Osteocyte (in vitro differentiated cells): ENCODE data around the gene MBD6. TPM values are rescaled to one million over a fixed set of nuclear protein-coding genes. Genes with fewer than 3 reads are reported as not detected.
A peak's percentile ranks its signal among the peaks of the same experiment; 100 is the strongest.

Source experiments
- DNase-seq: peaks from one replicate; pipeline ENCODE4 v3.0.0; 2021; ENCODE audit warnings: mixed read lengths; ENCODE audit not compliant: unreplicated experiment; ENCODE audit errors: extremely low spot score
- H3K27ac Mint-ChIP-seq: one replicate; pipeline ENCODE4 v1.8.0; 2021; ENCODE audit warnings: mild to moderate bottlenecking, mixed read lengths; ENCODE audit not compliant: unreplicated experiment
- H3K27me3 Mint-ChIP-seq: one replicate; pipeline ENCODE4 v1.8.0; 2021; ENCODE audit warnings: mixed read lengths; ENCODE audit not compliant: unreplicated experiment
- H3K36me3 Mint-ChIP-seq: one replicate; pipeline ENCODE4 v1.8.0; 2021; ENCODE audit warnings: mixed read lengths; ENCODE audit not compliant: unreplicated experiment
- H3K4me1 Mint-ChIP-seq: one replicate; pipeline ENCODE4 v1.8.0; 2021; ENCODE audit warnings: mixed read lengths; ENCODE audit not compliant: unreplicated experiment
- H3K4me3 Mint-ChIP-seq: one replicate; pipeline ENCODE4 v1.8.0; 2021; ENCODE audit warnings: mild to moderate bottlenecking, moderate library complexity, mixed read lengths; ENCODE audit not compliant: unreplicated experiment
- H3K9me3 Mint-ChIP-seq: one replicate; pipeline ENCODE4 v1.8.0; 2021; ENCODE audit warnings: mixed read lengths; ENCODE audit not compliant: unreplicated experiment
- total RNA-seq: library from RNA; stranded (reverse); gene quantifications from 2 replicates; pipeline ENCODE4 v1.2.1, GENCODE V29; 2021
- TF ChIP-seq, protein P1 (sequence below): fragments of 200-600 bp; sonication (generic); IDR thresholded peaks from 2 replicates; pipeline ENCODE4 v1.5.0; 2021; ENCODE audit warnings: antibody characterized with exemption, mild to moderate bottlenecking, moderate library complexity

MBD6 gene
- total RNA-seq, 1 donor from 2014 or later, result 104 TPM

GRCh38 chr12:57521525-57522010 is 1.1 kb upstream of the MBD6 start:
- H3K9me3 Mint-ChIP-seq, result no peaks in the 10 kb centered on the region
- H3K27ac Mint-ChIP-seq, result peak overlapping the region; percentile 99
- peak overlapping the region; percentile 74 for H3K4me3 Mint-ChIP-seq
- DNase-seq, result no peak
- TF ChIP-seq, protein P1, sequence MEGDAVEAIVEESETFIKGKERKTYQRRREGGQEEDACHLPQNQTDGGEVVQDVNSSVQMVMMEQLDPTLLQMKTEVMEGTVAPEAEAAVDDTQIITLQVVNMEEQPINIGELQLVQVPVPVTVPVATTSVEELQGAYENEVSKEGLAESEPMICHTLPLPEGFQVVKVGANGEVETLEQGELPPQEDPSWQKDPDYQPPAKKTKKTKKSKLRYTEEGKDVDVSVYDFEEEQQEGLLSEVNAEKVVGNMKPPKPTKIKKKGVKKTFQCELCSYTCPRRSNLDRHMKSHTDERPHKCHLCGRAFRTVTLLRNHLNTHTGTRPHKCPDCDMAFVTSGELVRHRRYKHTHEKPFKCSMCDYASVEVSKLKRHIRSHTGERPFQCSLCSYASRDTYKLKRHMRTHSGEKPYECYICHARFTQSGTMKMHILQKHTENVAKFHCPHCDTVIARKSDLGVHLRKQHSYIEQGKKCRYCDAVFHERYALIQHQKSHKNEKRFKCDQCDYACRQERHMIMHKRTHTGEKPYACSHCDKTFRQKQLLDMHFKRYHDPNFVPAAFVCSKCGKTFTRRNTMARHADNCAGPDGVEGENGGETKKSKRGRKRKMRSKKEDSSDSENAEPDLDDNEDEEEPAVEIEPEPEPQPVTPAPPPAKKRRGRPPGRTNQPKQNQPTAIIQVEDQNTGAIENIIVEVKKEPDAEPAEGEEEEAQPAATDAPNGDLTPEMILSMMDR, result no peak
- H3K27me3 Mint-ChIP-seq, result no peaks in the 10 kb centered on the region
- peaks cover 68% of the 10 kb centered on the region for H3K4me1 Mint-ChIP-seq
- peaks cover 32% of the 10 kb centered on the region for H3K36me3 Mint-ChIP-seq

DNA sequence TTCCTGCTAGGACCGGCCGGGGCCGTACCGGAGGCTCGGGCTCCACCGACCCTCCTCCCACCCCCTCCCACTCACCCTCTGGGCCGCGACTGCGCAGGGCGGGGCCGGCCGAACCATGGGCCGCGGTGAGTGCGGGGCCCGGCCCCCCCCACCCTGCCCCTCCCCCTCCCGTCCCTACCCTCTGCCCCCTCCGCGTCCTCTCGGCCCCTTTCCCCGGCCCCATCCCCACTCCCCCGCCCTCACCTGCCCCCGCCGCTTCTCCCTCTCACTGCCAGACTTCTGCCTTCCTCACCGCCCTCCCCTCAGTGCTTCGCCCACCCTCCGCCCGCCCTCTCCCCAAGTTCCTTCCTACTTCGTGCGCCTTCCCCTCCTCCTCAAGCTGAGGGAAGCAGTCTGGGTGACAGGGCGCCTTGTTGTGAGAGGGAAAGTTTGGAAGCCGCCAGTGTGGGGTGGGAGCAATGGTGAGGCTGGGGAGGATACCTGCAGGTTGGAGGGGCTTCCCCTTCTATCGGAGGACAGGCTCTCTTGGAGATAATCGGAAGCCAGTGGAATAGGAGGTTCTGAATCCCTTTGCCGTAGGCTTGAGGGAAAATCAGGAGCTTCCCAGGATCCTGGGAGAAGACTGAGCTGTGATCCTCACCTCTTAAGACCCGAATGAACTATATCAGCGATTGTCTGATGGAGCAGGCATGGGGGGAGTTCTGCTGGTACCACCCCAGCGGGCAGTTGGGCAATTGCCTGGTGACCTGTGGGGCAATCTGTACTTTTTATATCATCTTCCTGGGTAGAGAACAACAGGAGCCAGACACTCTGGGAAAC is 472 bp downstream of the MBD6 start:
- Mint-ChIP-seq H3K27me3 (no peaks in the 10 kb centered on the region), H3K36me3 (peaks cover 25% of the 10 kb centered on the region), H3K4me1 (peaks cover 53% of the 10 kb centered on the region), H3K4me3 (peak overlapping the region; percentile 99), H3K27ac (peak overlapping the region; percentile 97), H3K9me3 (no peaks in the 10 kb centered on the region)
- DNase-seq, result no peak
- TF ChIP-seq, protein P1, result no peak

DNA sequence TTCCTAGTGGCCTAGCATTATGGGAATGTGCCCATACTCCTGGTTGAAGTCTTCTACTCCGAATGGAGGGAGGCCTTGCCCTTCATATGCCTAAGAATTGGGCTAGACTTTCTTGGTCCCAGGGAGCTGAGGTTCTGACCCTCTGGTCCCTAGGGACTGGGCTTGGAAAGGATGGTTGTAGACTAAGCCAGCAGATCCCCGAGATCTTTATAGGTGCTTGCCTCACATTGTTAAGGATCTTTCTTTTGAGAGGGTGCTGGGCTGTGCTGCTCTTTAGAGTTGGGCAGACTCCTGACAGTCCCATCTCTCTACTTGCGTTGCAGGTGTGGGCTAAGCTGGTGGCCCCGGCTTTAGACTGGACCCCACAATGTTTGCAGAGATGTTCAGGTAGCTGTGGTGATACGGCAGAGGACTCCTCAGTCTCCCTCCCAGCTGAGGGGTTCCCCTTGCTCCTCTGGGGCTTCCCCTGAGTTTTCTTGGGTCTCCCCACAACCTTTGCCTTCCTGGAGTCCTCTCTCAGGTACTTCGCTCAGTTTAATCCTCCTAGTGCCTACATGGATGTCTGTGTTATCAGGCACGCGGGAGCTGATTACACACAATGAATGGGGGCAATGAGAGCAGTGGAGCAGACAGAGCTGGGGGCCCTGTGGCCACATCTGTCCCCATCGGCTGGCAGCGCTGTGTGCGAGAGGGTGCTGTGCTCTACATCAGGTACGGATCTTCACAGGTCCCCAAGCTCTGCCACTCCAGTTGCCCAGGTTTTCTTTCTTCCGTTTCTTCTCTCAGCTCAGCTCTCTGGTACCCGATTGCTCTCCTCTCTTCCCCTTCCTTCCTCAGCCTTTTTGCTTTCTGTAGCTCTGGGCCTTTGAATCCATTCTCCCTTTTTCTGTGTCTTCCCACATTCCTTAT is 1.3 kb downstream of the MBD6 start:
- TF ChIP-seq, protein P1, result no peak
- Mint-ChIP-seq H3K36me3 (peaks cover 24% of the 10 kb centered on the region), H3K27ac (peak overlapping the region; percentile 97), H3K9me3 (no peaks in the 10 kb centered on the region), H3K4me3 (peak overlapping the region; percentile 99), H3K4me1 (peaks cover 45% of the 10 kb centered on the region), H3K27me3 (no peaks in the 10 kb centered on the region)
- DNase-seq, result no peak

GRCh38 chr12:57524814-57525614 is 2.4 kb downstream of the MBD6 start:
- DNase-seq, result no peak
- peaks cover 23% of the 10 kb centered on the region for H3K36me3 Mint-ChIP-seq
- TF ChIP-seq, protein P1, result no peak
- H3K4me1 Mint-ChIP-seq, result peaks cover 41% of the 10 kb centered on the region
- H3K4me3 Mint-ChIP-seq, result peak overlapping the region; percentile 99
- no peaks in the 10 kb centered on the region for H3K27me3 Mint-ChIP-seq
- peak overlapping the region; percentile 97 for H3K27ac Mint-ChIP-seq
- no peaks in the 10 kb centered on the region for H3K9me3 Mint-ChIP-seq
